CD4-positive, alpha-beta T cell (primary cell): ENCODE results near the gene CEP104. TPM values are rescaled to one million over a fixed set of nuclear protein-coding genes. Genes with fewer than 3 reads are reported as not detected.

Experiments
- ATAC-seq: fragments of 200-7000 bp; cut with Tn5 transposase; one replicate; pipeline ENCODE4 v1.10.0; 2022; ENCODE audit warnings: mild to moderate bottlenecking; ENCODE audit not compliant: poor library complexity
- CTCF ChIA-PET: fragments of 350-600 bp; sonication (Branson Sonifier 250); formaldehyde crosslinking; loops from one replicate; lab custom pipeline; 2021; ENCODE audit warnings: antibody characterized with exemption, inconsistent platforms; lab: Charles Lee
- POLR2A ChIA-PET: fragments of 350-600 bp; sonication (Branson Sonifier 250); formaldehyde crosslinking; loops from one replicate; lab custom pipeline; 2021; ENCODE audit warnings: antibody characterized with exemption, inconsistent platforms; lab: Charles Lee
- DNase-seq, 14 experiments: peaks; one replicate each; pipeline ENCODE4 v3.0.0-alpha.2; 2013 to 2020; ENCODE audit warnings: mixed read lengths in 2 of 14
- H3K27ac ChIP-seq, 2 donors: one replicate each; pipeline versions ENCODE4 v1.5.1 to v1.7.0; 2013; ENCODE audit warnings: low read length in 2 of 2, low read depth in 1 of 2, mild to moderate bottlenecking in 1 of 2
- H3K27me3 ChIP-seq, 2 experiments: 1 replicate in 1 of 2; 2 replicates in 1 of 2; pipeline versions ENCODE4 v1.6.1 to v1.7.0; 2013; ENCODE audit warnings: low read length in 2 of 2, control low read depth in 1 of 2, mild to moderate bottlenecking in 1 of 2, moderate library complexity in 1 of 2; ENCODE audit not compliant: insufficient read depth in 2 of 2, control insufficient read depth in 1 of 2
- H3K36me3 ChIP-seq: one replicate; pipeline ENCODE4 v1.6.1; 2013; ENCODE audit warnings: low read length, control low read depth; ENCODE audit not compliant: insufficient read depth
- H3K4me1 ChIP-seq: one replicate; pipeline ENCODE4 v1.6.1; 2013; ENCODE audit warnings: low read length, control low read depth; ENCODE audit not compliant: insufficient read depth
- H3K4me3 ChIP-seq: one replicate; pipeline ENCODE4 v1.5.1; 2013; ENCODE audit warnings: mild to moderate bottlenecking, low read length, moderate library complexity
- H3K9me3 ChIP-seq, 2 experiments: 1 replicate in 1 of 2; 2 replicates in 1 of 2; pipeline versions ENCODE4 v1.6.1 to v1.7.0; 2013; ENCODE audit warnings: low read length in 2 of 2, mild to moderate bottlenecking in 2 of 2, control low read depth in 1 of 2, moderate library complexity in 1 of 2; ENCODE audit not compliant: control insufficient read depth in 1 of 2, insufficient read depth in 1 of 2
- H3K27ac Mint-ChIP-seq: one replicate; pipeline ENCODE4 v1.8.0; 2020; ENCODE audit warnings: mixed read lengths
- H3K27me3 Mint-ChIP-seq: one replicate; pipeline ENCODE4 v1.8.0; 2021; ENCODE audit warnings: mixed read lengths
- H3K36me3 Mint-ChIP-seq: one replicate; pipeline ENCODE4 v1.8.0; 2021; ENCODE audit warnings: low read depth, mixed read lengths
- H3K4me1 Mint-ChIP-seq: one replicate; pipeline ENCODE4 v1.8.0; 2021; ENCODE audit warnings: low read depth, mixed read lengths
- H3K4me3 Mint-ChIP-seq: one replicate; pipeline ENCODE4 v1.8.0; 2020; ENCODE audit warnings: mild to moderate bottlenecking, mixed read lengths
- H3K9me3 Mint-ChIP-seq: one replicate; pipeline ENCODE4 v1.8.0; 2020; ENCODE audit warnings: mixed read lengths
- intact Hi-C, 2 experiments: fragments of 100-400 bp; cut with DNase I in 1 of 2; cut with micrococcal nuclease in 1 of 2; formaldehyde crosslinking; loops; one replicate each; pipeline versions ENCODE4 v1.15.1 to v1.9.0; 2023 to 2025; cut with DNase I, micrococcal nuclease
- total RNA-seq, 174 experiments: library from RNA in 2 of 174; stranded (reverse) in 2 of 174; gene quantifications; one replicate each; pipeline ENCODE4 v1.2.3 and lab custom pipeline; 2021 to 2026
- TF ChIP-seq, protein P1 (sequence below): fragments of 200-600 bp; IDR thresholded peaks from one replicate; pipeline ENCODE4 v1.8.0; 2022; ENCODE audit warnings: antibody characterized with exemption, mild to moderate bottlenecking

CEP104 gene
- total RNA-seq, 2 experiments from 2014 or later: 16.6 to 20.5 TPM

- H3K4me3 Mint-ChIP-seq: no peak overlapping the region
- DNase-seq: no peak
Observed at GRCh38 chr1:3831689-3832088, 25.3 kb downstream of the CEP104 start.

GRCh38 chr1:3828391-3828790 is 28.6 kb downstream of the CEP104 start:
- Mint-ChIP-seq H3K36me3 (peaks cover 85% of the 10 kb centered on the region), H3K9me3 (no peaks in the 10 kb centered on the region), H3K27ac (no peak overlapping the region), H3K4me1 (no peaks in the 10 kb centered on the region), H3K4me3 (no peak overlapping the region), H3K27me3 (no peaks in the 10 kb centered on the region)
- intact Hi-C loops: no loop called here
- H3K4me3 ChIP-seq: no peak overlapping the region
- no peak overlapping the region for H3K27ac ChIP-seq
- CTCF ChIA-PET: no interaction called here
- no peak for DNase-seq
- peaks cover 80% of the 10 kb centered on the region for H3K36me3 ChIP-seq
- TF ChIP-seq, protein P1, sequence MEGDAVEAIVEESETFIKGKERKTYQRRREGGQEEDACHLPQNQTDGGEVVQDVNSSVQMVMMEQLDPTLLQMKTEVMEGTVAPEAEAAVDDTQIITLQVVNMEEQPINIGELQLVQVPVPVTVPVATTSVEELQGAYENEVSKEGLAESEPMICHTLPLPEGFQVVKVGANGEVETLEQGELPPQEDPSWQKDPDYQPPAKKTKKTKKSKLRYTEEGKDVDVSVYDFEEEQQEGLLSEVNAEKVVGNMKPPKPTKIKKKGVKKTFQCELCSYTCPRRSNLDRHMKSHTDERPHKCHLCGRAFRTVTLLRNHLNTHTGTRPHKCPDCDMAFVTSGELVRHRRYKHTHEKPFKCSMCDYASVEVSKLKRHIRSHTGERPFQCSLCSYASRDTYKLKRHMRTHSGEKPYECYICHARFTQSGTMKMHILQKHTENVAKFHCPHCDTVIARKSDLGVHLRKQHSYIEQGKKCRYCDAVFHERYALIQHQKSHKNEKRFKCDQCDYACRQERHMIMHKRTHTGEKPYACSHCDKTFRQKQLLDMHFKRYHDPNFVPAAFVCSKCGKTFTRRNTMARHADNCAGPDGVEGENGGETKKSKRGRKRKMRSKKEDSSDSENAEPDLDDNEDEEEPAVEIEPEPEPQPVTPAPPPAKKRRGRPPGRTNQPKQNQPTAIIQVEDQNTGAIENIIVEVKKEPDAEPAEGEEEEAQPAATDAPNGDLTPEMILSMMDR: no peak
- H3K4me1 ChIP-seq: no peaks in the 10 kb centered on the region
- H3K27me3 ChIP-seq: no peaks in the 10 kb centered on the region
- POLR2A ChIA-PET: no interaction called here
- ATAC-seq: no peak
- no peaks in the 10 kb centered on the region for H3K9me3 ChIP-seq

More at GRCh38 chr1:3831689-3832088, 25.3 kb downstream of the CEP104 start:
- ATAC-seq: no peak
- ChIA-PET POLR2A (interaction anchor here (0.5 kb wide), 1 partner anchor 278 kb away, joined by 3 read pairs; no protein-coding TSS in a partner anchor), CTCF (no interaction called here)
- TF ChIP-seq, protein P1: no peak
- no peaks in the 10 kb centered on the region for H3K27me3 ChIP-seq
- no peak overlapping the region for H3K27ac Mint-ChIP-seq
- no peaks in the 10 kb centered on the region for H3K4me1 ChIP-seq
- H3K4me1 Mint-ChIP-seq: no peaks in the 10 kb centered on the region
- H3K9me3 Mint-ChIP-seq: no peaks in the 10 kb centered on the region
- no peak overlapping the region for H3K27ac ChIP-seq
- peaks cover 69% of the 10 kb centered on the region for H3K36me3 ChIP-seq
- intact Hi-C loops: no loop called here
- no peak overlapping the region for H3K4me3 ChIP-seq
- no peaks in the 10 kb centered on the region for H3K27me3 Mint-ChIP-seq
- peaks cover 80% of the 10 kb centered on the region for H3K36me3 Mint-ChIP-seq
- no peaks in the 10 kb centered on the region for H3K9me3 ChIP-seq

DNA sequence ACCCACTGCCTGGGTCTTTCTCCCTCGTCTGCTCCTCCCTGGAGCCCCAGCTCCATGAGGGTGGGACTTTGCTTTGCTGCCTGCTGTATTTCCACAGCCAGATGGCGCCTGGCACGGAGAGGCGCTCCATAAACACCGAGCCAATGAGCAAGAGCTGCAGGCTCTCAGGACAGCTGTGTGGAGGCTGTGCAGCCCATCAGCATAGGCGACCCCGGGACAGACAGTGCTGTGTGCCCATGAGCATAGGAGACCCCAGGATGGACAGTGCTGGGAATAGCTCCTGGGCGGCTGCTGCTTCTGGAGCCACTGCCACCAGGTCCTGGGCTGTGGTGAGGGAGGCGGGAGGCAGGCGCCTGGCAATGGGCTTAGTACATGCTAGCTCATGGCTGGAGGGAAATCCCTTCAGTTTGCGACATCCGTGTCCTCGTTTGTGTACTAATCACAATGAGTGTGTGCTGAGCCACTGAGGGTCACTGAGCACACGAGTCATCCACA is 29.2 kb downstream of the CEP104 start:
- no peak overlapping the region for H3K27ac Mint-ChIP-seq
- POLR2A ChIA-PET: no interaction called here
- TF ChIP-seq, protein P1: no peak
- Histone ChIP-seq H3K27ac (no peak overlapping the region), H3K9me3 (no peaks in the 10 kb centered on the region), H3K4me3 (no peak overlapping the region), H3K36me3 (peaks cover 81% of the 10 kb centered on the region), H3K27me3 (no peaks in the 10 kb centered on the region), H3K4me1 (no peaks in the 10 kb centered on the region)
- ATAC-seq (no peak), DNase-seq (no peak)
- intact Hi-C loops: no loop called here
- no peaks in the 10 kb centered on the region for H3K9me3 Mint-ChIP-seq
- H3K4me1 Mint-ChIP-seq: no peaks in the 10 kb centered on the region
- peaks cover 85% of the 10 kb centered on the region for H3K36me3 Mint-ChIP-seq
- CTCF ChIA-PET: no interaction called here
- no peak overlapping the region for H3K4me3 Mint-ChIP-seq
- H3K27me3 Mint-ChIP-seq: no peaks in the 10 kb centered on the region
